Lung microvascular endothelial cell (primary cell): ENCODE measurements around the gene EBNA1BP2. TPM values are rescaled to one million over a fixed set of nuclear protein-coding genes. Genes with fewer than 3 reads are reported as not detected.
"Not testable (repeated sequence)": the region's sequence is repeated elsewhere in the genome, so short reads cannot be mapped to it uniquely, and the experiment has no call there.

Experiments
- DNase-seq, 2 donors: peaks; one replicate each; pipeline versions ENCODE4 v3.0.0 to v3.0.0-alpha.2; 2010; ENCODE audit warnings: low read depth in 2 of 2
- total RNA-seq: library from RNA; depleted of rRNA; stranded (reverse); fragments of >200 nt; gene quantifications from 2 replicates; pipeline ENCODE4 v1.2.1, GENCODE V29; 2014

EBNA1BP2 gene
- total RNA-seq, 1 donor from 2014 or later, result 55.4 TPM

DNA sequence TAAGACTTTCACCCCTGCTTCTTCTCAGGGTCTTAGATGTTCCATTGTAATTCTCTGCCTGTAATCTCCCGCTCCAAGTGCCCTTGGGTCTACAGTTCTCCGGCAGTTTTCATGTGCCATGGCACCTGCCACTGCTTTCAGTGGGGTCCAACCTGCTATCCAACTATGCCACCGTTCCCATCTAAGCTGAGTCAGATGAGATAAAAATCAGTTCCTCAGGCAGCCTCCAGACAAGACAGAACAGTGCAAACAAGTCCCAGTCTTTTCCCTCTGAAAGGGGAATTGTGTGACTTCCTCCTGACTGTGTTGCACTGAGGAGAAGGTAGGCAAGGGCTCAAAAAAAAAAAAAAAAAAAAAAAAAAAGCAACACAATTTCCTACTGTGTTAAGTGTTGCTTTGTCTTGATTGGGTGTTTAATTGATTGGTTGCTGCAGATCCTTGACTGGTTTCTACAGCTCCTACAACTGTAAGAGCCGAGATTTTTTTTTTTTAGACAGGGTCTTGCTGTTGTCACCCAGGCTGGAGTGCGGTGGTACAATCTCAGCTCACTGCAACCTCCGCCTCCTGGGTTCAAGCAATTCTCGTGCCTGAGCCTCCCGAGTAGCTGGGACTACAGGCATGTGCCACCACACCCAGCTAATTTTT is 50.7 kb downstream of the EBNA1BP2 start:
- no peak for DNase-seq

DNA sequence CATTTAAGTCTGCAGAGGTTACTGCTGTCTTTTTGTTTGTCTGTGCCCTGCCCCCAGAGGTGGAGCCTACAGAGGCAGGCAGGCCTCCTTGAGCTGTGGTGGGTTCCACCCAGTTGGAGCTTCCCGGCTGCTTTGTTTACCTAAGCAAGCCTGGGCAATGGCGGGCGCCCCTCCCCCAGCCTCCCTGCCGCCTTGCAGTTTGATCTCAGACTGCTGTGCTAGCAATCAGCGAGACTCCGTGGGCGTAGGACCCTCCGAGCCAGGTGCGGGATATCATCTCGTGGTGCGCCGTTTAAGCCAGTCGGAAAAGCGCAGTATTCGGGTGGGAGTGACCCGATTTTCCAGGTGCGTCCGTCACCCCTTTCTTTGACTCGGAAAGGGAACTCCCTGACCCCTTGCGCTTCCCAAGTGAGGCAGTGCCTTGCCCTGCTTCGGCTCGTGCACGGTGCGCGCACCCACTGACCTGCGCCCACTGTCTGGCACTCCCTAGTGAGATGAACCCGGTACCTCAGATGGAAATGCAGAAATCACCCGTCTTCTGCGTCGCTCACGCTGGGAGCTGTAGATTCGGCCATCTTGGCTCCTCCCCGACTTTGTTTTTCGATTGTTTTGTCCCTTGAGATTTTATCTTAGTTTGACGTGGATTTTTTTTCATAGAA is 52.0 kb downstream of the EBNA1BP2 start:
- DNase-seq, result not testable (repeated sequence)

Other genes with a start within 250 kb of the EBNA1BP2 start
- gene SLC2A1, start 213.4 kb downstream of the EBNA1BP2 start, total RNA-seq, result 11.6 and 32.7 TPM in 2 replicates
- 0.20 and 0.22 TPM in 2 replicates for gene CFAP57, start within 50 bp of the EBNA1BP2 start, total RNA-seq
- not detected in 2 replicates for gene TMEM125, start 97.7 kb upstream of the EBNA1BP2 start, total RNA-seq
- not detected in 2 replicates for gene C1orf210, start 113.3 kb upstream of the EBNA1BP2 start, total RNA-seq
- 749 and 1,401 TPM in 2 replicates for gene TIE1, start 128.7 kb upstream of the EBNA1BP2 start, total RNA-seq
- gene MPL, start 165.5 kb upstream of the EBNA1BP2 start, total RNA-seq, result under 0.01 TPM in 1 of 2 replicates, not detected in the other
- gene CDC20, start 186.7 kb upstream of the EBNA1BP2 start, total RNA-seq, result 6.9 and 27.5 TPM in 2 replicates
- 58.4 and 71.6 TPM in 2 replicates for gene ELOVL1, start 195.7 kb upstream of the EBNA1BP2 start, total RNA-seq
- gene MED8, start 217.5 kb upstream of the EBNA1BP2 start, total RNA-seq, result 29.4 and 34.9 TPM in 2 replicates
- gene SZT2, start 217.6 kb upstream of the EBNA1BP2 start, total RNA-seq, result 7.6 and 13.7 TPM in 2 replicates